ENCODE data around the gene TNFRSF8.

DNA sequence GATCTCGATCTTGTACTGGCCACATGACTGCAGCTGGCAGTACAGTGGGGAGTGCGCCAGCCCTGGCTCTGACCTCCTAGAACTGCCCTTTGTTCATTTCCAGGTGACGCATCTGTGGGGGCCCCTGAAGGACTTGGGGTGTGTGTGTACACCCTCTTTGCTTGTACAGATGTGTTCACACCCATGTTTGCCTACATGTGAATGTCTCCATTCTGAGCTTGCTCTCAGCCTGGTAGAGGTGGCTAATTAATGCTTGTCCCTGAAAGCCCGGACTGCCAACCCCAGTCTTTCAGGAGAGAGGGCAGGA is 123.5 kb downstream of the TNFRSF8 start:
- TF ChIP-seq SIN3A (IDR thresholded peaks at IDR 0.05; ENCODE audit: borderline replicate concordance, insufficient read depth, low read length) (no peak), FOXP2 (optimal IDR thresholded peaks at IDR 0.05; ENCODE audit: borderline replicate concordance, extremely low read depth, extremely low read length, insufficient read depth) (no peak)
